Measurements from ENCODE around the gene SAXO1. TPM values are rescaled to one million over a fixed set of nuclear protein-coding genes. Genes with fewer than 3 reads are reported as not detected.
"Not testable (repeated sequence)": the region's sequence is repeated elsewhere in the genome, so short reads cannot be mapped to it uniquely, and the experiment has no call there.

The SAXO1 gene
- 0.39 TPM for polyA plus RNA-seq (2013, experiment 1 of 2; ENCODE audit: insufficient read length)
- 0.35 TPM for polyA plus RNA-seq (2013, experiment 2 of 2; ENCODE audit: insufficient read length)

GRCh38 chr9:19033015-19033414 lies at the start of gene SAXO1:
TSS of gene SAXO1 (minus strand) at chr9:19033209. CDS start at chr9:19032908, 301 bp downstream.
- no peak for DNase-seq

DNA sequence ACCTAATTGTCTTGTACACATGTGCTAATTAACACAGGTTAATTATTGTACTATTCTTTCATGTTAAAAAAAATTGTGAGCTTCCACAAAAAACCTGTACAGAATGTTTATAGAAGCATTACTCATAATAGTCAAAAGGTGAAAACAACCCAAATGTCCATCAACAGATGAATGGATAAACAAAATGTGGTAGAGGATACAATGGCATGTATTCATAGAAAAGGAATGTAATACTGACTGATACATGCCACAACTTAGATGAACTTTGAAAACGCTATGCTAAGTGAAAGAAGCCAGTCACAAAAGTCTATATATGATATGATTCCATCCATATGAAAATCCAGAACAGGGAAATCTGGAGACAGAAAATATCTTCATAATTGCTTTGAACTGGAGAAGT lies 41.8 kb upstream of the SAXO1 start:
- DNase-seq, result no peak

DNA sequence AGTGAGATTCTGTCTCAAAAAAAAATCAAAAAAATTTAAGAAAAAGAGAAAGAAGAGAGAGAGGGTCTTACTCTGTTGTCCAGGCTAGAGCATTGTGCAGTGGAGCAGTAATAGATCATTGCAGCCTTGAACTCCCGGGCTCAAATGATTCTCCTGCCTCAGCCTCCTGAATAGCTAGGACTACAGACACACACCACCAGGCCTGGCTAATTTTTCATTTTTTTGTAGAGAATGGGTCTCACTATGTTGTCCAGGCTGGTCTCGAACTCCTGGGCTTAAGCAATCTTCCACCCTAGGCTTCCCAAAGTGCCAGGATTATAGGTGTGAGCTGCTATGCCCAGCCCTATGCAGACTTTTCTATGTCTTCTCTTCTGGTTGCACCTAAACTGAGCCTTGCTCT lies 41.2 kb upstream of the SAXO1 start:
- no peak for DNase-seq

GRCh38 chr9:19057033-19057432 lies 24.0 kb upstream of the SAXO1 start:
- no peak for DNase-seq

DNA sequence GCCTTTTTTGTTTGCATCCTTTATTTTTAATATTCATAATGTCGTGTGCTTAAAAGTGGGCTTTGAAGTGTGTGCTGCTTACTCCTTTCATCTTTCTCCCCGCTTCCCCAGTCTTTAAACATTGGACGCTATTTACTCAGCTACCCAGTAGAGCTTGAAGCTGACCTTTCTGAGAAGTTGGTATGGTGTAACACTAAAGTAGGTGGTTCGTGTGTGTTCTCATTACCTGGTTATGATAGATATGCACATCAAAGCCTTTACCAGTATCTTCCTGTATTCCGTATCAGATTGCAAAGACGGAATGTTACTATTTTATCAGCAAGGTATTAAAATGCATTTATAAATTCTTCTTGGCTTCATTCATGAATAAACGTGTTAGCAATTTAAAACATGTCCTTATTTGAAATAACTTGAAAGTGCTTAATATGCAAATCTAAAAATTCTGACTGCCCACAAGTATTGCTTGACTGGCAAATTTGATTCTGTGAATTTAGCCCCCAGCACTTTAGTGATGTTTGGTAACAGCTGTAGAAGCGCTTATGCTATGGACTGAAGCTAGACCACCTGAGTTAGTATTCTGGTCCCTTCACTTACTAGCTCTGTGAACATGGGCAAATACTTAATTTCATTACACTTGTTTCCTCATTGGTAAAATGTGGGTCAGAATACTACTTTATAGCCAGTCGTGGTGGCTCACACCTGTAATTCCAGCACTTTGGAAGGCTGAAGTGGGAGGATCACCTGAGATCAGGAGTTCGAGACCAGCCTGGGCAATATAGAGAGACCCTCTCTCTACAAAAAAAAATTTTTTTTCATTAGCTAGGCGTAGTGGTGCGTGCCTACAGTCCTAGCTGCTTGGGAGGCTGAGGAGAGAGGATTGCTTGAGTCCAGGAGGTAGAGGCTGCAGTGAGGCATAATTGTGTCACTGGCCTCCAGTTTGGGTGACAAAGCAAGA lies 17.9 kb upstream of the SAXO1 start:
- no peak for DNase-seq

DNA sequence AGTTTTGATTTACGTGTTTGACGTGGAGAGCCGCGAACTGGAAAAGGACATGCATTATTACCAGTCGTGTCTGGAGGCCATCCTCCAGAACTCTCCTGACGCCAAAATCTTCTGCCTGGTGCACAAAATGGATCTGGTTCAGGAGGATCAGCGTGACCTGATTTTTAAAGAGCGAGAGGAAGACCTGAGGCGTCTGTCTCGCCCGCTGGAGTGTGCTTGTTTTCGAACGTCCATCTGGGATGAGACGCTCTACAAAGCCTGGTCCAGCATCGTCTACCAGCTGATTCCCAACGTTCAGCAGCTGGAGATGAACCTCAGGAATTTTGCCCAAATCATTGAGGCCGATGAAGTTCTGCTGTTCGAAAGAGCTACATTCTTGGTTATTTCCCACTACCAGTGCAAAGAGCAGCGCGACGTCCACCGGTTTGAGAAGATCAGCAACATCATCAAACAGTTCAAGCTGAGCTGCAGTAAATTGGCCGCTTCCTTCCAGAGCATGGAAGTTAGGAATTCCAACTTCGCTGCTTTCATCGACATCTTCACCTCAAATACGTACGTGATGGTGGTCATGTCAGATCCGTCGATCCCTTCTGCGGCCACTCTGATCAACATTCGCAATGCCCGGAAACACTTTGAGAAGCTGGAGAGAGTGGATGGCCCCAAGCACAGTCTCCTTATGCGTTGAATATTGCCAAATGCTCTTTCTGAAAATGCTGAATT lies 17.1 kb upstream of the SAXO1 start:
- peak; percentile 39 for DNase-seq

- DNase-seq, result peak; percentile 98
Observed at GRCh38 chr9:19048966-19049916, 16.2 kb upstream of the SAXO1 start, which contains the start of gene RRAGA. TSS of gene RRAGA (plus strand) at chr9:19049427. CDS start at chr9:19049660, 233 bp downstream.

- DNase-seq, result no peak
Observed at GRCh38 chr9:19036611-19037010, 3.6 kb upstream of the SAXO1 start.

- no peak for DNase-seq
Observed at GRCh38 chr9:19032406-19032805, 603 bp downstream of the SAXO1 start.

DNA sequence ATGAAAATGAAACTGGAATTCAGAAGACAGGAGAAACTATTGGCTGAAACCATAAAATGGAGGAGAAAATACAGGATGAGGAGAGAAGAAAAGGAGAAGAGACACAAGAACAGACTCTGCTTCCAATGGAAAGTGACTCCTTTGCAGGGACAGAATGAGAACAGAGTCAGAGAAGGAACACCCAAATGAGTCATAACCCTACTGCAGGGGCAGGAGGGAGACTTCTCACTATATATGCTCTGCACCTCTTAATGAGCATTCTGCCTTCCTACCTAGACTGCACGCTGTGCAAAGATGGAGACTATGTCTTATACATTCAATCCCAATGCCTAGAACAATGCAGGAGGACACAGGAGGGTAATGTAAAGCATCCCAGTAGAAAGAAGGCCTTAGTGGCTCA lies 2.1 kb downstream of the SAXO1 start:
- no peak for DNase-seq

DNA sequence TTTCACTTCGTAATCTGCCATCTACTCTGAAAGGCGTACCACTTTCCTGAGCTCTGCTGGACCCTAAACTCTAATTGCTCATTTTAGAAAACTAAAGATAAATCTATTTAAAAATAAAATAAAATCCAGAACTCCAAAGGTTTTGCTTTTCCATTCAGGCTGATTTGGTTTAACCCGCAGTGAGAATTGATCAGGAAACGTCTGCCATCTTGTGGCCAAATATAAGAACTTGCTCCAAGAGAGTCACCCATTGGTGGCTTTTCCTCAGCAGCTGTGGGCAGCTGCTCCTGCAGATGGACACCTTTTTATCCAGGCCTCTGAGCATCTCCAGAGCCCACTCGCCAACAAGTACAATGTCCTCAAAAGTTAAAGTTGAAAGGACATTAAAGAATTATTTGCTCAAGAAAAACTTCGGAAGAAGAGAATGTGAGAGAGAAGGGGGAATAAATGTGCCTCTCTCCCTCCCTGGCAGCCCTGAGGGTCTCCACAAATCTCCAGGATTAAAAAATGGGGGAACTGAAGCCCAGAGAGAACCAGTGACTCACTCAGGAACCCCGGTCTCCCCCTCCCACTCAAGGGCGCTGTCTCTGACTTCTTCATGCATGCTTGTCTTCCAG lies 4.1 kb downstream of the SAXO1 start:
- peak; percentile 65 for DNase-seq

GRCh38 chr9:19027825-19028224 lies 5.2 kb downstream of the SAXO1 start:
- DNase-seq, result no peak

GRCh38 chr9:19026375-19026774 lies 6.6 kb downstream of the SAXO1 start:
- DNase-seq, result no peak

- DNase-seq, result no peak
Observed at GRCh38 chr9:19023078-19023477, 9.9 kb downstream of the SAXO1 start.

- DNase-seq, result peak; percentile 6
Observed at GRCh38 chr9:19022206-19022605, 10.8 kb downstream of the SAXO1 start.

DNA sequence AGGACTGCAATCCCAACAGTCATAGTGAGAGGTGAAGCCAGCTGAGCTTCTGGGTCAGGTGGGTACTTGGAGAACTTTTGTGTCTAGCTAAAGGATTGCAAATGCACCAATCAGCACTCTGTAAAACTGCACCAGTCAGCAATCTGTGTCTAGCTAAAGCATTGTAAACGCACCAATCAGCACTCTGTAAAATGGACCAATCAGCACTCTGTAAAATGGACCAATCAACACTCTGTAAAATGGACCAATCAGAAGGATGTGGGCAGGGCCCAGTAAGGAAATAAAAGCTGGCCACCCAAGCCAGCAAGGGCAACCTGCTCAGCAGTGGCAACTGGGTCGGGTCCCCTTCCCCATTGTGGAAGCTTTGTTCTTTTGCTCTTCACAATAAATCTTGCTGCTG lies 11.4 kb downstream of the SAXO1 start:
- DNase-seq, result not testable (repeated sequence)

DNA sequence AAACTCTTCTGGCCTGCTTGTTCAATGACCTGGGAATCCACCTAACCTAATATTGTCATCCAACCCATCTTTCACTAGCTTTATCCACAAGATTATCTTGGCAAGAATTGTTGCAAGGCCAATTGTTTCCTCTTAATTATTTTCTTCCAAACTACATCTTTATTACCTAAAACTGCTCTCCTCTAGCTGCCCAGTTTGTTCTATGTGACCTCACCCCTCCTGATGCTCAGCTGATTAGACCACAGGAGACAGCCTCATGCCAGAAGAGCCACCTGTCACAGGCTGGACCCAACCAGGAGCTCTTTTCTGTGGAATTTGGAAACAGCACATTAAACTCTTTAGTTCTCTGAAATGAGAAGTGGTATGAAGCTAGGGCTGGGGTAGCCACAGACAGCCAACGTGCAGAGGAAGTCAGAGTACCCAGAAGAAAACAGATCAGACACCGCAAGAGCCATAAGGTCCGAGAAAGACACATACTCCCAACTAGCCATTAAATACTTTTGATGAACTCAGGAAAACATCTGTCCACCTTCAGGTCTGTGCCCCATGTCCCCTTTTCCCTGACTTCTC lies 12.0 kb downstream of the SAXO1 start:
- no peak for DNase-seq

DNA sequence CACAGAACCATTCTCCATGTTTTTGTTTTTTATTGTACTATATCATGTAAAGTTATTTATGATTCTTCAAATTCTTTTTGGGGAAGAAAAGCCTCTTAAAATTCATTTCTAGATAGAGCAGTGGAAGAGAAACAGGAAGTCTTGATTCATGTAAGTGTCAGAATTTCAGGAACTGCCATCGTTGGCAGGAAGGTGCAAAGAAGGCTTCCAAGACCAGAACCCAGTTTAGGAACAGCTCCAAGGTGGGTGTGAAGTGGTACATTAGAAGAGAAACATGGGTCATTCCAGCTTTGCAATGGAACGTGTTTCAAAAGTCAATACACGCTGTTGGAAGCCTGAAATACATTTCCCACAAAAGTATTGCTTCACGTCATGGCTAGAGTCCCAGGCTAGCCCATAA lies 14.8 kb downstream of the SAXO1 start:
- no peak for DNase-seq

DNA sequence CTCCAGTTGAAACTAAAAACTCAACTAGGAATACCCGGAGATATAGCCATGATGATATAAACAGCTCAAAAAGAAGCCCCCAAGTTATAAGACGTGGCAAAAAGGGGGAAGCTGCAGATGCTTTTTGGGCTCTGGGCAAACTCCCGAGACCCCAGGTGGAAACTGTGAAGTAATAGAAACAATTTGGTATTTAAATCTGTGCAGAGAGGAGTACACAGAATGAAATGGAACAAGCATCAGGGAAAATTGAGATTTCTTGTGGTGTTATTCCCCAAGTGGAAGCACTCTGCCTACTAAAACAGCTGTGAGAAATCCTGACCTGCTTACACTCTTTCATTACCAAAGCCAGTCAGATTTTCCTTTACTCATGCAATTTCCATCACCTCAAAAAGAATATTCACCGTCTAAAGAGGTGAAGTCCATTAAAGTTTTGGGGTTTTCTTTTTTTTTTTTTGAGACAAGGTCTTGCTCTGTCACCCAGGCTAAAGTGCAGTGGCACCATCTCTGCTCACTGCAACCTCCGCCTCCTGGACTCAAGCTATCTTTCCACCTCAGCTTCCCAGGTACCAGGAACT lies 23.5 kb downstream of the SAXO1 start:
- no peak for DNase-seq

- DNase-seq, result no peak
Observed at GRCh38 chr9:19000133-19000532, 32.9 kb downstream of the SAXO1 start.

DNA sequence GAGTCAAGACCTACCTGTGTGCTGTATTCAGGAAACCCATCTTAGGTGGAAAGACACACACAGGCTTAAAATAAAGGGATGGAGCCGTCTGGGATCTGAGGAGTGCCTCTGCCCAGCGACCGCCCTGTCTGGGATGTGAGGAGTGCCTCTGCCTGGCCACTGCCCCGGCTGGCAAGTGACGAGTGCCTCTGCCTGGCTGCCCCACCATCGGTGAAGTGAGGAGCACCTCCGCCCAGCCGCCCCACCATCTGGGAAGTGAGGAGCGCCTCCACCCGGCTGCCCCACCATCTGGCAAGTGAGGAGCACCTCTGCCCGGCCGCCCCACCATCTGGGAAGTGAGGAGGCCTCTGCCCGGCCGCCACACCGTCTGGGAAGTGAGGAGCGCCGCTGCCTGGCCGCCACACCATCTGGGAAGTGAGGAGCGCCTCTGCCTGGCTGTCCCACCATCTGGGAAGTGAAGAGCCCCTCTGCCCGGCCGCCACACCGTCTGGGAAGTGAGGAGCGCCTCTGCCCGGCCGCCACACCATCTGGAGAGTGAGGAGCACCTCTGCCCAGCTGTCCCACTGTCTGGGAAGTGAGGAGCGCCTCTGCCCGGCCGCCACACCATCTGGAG lies 33.7 kb downstream of the SAXO1 start:
- DNase-seq, result no peak

Measured in fibroblast of skin of abdomen (primary cell).